Progenitor cell of endocrine pancreas (in vitro differentiated cells): Measurements from ENCODE around the gene AKAP8L. TPM values are rescaled to one million over a fixed set of nuclear protein-coding genes. Genes with fewer than 3 reads are reported as not detected.
"Not testable (repeated sequence)": the region's sequence is repeated elsewhere in the genome, so short reads cannot be mapped to it uniquely, and the experiment has no call there.

Source experiments
- DNase-seq: peaks from one replicate; pipeline ENCODE4 v3.0.0; 2021; ENCODE audit warnings: low spot score; ENCODE audit not compliant: unreplicated experiment
- H3K27ac Mint-ChIP-seq: 2 replicates; pipeline ENCODE4 v1.8.0; 2021; ENCODE audit warnings: mild to moderate bottlenecking, moderate library complexity, mixed read lengths
- H3K27me3 Mint-ChIP-seq: 2 replicates; pipeline ENCODE4 v1.8.0; 2021; ENCODE audit warnings: mixed read lengths
- H3K36me3 Mint-ChIP-seq: 2 replicates; pipeline ENCODE4 v1.8.0; 2022; ENCODE audit warnings: mixed read lengths; ENCODE audit not compliant: insufficient read depth
- H3K4me1 Mint-ChIP-seq: 2 replicates; pipeline ENCODE4 v1.8.0; 2021; ENCODE audit warnings: low read depth, mixed read lengths
- H3K4me3 Mint-ChIP-seq: 2 replicates; pipeline ENCODE4 v1.8.0; 2021; ENCODE audit warnings: low read depth, mild to moderate bottlenecking, moderate library complexity, mixed read lengths
- H3K9me3 Mint-ChIP-seq: 2 replicates; pipeline ENCODE4 v1.8.0; 2021; ENCODE audit warnings: low read depth, mixed read lengths
- total RNA-seq: library from RNA; stranded (reverse); gene quantifications from 2 replicates; pipeline ENCODE4 v1.2.1, GENCODE V29; 2021
- TF ChIP-seq, protein P1 (sequence below): fragments of 200-600 bp; sonication (generic); IDR thresholded peaks from one replicate; pipeline ENCODE4 v1.5.0; 2021; ENCODE audit warnings: antibody characterized with exemption, mild to moderate bottlenecking; ENCODE audit not compliant: unreplicated experiment

Gene AKAP8L
- total RNA-seq, 1 donor from 2014 or later: 228 TPM

DNA sequence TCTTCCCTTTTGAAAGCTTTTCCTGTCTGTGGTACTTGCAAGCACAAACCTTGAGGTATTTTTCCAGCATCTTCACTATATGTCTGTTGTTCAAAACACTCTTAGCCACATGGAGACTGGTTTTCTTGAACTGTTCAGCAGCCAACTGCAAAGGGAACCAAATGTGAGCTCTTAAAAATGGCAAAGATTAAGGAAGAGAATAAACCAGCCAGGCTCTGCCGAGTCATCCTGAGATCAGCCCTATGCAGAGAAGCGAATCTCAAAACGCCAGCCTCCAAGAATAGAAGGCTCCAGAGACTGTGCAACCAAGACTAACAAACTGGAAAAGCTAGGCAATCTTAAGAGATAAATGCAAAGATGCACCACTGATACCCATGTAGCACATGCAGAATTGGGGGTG lies 59.9 kb downstream of the AKAP8L start:
- H3K27ac Mint-ChIP-seq: peak overlapping the region; percentile 41
- H3K9me3 Mint-ChIP-seq: peaks cover 3% of the 10 kb centered on the region
- DNase-seq: no peak
- no peaks in the 10 kb centered on the region for H3K27me3 Mint-ChIP-seq
- H3K36me3 Mint-ChIP-seq: peaks cover 40% of the 10 kb centered on the region
- TF ChIP-seq, protein P1, sequence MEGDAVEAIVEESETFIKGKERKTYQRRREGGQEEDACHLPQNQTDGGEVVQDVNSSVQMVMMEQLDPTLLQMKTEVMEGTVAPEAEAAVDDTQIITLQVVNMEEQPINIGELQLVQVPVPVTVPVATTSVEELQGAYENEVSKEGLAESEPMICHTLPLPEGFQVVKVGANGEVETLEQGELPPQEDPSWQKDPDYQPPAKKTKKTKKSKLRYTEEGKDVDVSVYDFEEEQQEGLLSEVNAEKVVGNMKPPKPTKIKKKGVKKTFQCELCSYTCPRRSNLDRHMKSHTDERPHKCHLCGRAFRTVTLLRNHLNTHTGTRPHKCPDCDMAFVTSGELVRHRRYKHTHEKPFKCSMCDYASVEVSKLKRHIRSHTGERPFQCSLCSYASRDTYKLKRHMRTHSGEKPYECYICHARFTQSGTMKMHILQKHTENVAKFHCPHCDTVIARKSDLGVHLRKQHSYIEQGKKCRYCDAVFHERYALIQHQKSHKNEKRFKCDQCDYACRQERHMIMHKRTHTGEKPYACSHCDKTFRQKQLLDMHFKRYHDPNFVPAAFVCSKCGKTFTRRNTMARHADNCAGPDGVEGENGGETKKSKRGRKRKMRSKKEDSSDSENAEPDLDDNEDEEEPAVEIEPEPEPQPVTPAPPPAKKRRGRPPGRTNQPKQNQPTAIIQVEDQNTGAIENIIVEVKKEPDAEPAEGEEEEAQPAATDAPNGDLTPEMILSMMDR: no peak
- no peak overlapping the region for H3K4me3 Mint-ChIP-seq
- no peaks in the 10 kb centered on the region for H3K4me1 Mint-ChIP-seq

DNA sequence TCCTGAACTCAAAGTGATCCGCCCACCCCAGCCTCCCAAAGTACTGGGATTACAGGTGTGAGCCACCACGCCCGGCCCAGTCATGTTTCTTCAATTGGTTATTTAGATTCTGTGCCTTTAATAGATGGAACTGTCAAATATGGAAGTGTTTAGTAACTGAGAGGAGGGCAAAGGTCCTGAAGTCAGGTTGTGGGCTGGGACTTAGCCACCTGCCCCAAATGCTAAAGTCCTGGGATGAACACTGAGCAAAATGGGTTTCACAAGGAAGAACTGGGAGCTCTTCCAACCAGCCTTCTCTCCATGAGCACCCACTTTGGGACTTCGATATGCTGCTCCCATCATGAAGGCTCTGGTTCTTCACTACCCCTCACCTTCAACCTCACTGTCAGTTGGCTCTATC lies 60.9 kb downstream of the AKAP8L start:
- no peak for DNase-seq
- Mint-ChIP-seq H3K36me3 (peaks cover 38% of the 10 kb centered on the region), H3K27ac (no peak overlapping the region), H3K4me3 (no peak overlapping the region), H3K27me3 (no peaks in the 10 kb centered on the region), H3K4me1 (no peaks in the 10 kb centered on the region), H3K9me3 (no peaks in the 10 kb centered on the region)
- TF ChIP-seq, protein P1: no peak

DNA sequence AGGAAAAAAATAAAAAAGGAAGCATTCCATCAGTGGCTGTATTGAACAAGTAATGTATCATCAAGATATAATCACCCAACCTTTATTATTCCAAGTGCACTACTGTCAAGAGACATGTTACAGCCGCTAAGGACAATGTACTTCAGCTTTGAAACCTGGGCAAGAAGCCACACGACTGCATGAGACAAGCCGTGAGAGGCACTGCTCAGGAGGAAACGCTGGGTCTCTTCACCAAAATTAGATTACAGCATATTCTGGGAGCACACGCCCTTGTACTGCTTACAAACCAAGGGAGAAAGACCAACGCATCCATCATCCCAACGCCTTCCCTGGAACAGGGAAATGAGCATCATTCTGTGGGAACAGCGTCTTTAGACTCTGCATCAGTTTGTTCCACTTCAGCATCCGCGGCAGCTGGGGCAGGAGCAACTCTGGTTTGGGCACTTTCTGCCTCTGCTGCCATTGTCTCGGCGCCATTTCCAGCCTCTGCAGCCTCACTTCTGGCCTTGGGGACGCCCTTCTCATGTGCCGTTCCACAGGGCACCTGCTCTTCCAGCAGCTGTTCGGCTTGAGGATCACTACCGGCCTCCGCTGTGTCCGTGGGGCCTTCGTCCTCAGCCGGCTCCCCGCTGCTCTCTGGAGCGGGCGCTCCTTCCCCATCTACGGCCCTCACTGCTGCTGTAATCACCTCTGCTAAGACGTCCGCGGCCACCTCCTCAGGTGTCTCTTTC lies 64.1 kb downstream of the AKAP8L start:
- TF ChIP-seq, protein P1: no peak
- peaks cover 27% of the 10 kb centered on the region for H3K36me3 Mint-ChIP-seq

DNA sequence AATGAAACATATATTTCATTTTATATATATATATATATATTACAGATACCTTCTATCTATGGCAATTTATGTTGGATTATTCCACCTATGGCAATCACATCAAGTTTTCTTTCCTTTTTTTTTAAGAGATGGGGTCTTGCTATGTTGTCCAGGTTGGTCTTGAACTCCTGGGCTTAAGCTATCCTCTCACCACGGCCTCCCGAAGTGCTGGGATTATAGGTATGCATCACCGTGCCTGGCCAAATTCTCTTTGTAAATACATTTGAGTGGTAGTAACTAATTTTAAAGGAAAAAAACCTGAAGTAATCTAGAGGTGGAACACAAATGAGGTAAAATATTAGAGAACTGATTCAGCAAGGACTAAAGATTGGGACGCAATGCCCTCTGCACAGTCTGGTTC lies 64.9 kb downstream of the AKAP8L start:
- no peak for DNase-seq
- TF ChIP-seq, protein P1: no peak
- no peak overlapping the region for H3K4me3 Mint-ChIP-seq
- H3K36me3 Mint-ChIP-seq: peaks cover 25% of the 10 kb centered on the region
- no peaks in the 10 kb centered on the region for H3K9me3 Mint-ChIP-seq
- no peaks in the 10 kb centered on the region for H3K4me1 Mint-ChIP-seq
- H3K27me3 Mint-ChIP-seq: no peaks in the 10 kb centered on the region
- no peak overlapping the region for H3K27ac Mint-ChIP-seq

More for the DNA sequence above, 64.1 kb downstream of the AKAP8L start:
- no peak for DNase-seq
- no peaks in the 10 kb centered on the region for H3K27me3 Mint-ChIP-seq
- H3K27ac Mint-ChIP-seq: no peak overlapping the region
- H3K9me3 Mint-ChIP-seq: no peaks in the 10 kb centered on the region
- H3K4me3 Mint-ChIP-seq: no peak overlapping the region
- H3K4me1 Mint-ChIP-seq: no peaks in the 10 kb centered on the region

DNA sequence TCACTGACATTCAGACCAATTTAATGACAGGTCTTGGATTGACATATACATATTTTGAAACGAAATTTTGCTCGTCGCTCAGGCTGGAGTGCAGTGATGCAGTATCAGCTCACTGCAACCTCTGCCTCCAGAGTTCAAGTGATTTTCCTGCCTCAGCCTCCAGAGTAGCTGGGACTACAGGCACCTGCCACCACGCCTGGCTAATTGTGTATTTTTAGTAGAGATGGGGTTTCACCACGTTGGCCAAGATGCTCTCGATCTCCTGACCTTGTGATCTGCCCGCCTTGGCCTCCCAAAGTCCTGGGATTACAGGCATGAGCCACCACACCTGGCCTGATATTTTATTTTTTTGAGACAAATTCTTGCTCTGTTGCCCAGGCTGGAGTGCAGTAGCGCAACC lies 66.3 kb downstream of the AKAP8L start:
- H3K27me3 Mint-ChIP-seq, H3K4me3 Mint-ChIP-seq, H3K27ac Mint-ChIP-seq, DNase-seq, H3K9me3 Mint-ChIP-seq, H3K4me1 Mint-ChIP-seq: not testable (repeated sequence)
- peaks cover 13% of the 10 kb centered on the region for H3K36me3 Mint-ChIP-seq

DNA sequence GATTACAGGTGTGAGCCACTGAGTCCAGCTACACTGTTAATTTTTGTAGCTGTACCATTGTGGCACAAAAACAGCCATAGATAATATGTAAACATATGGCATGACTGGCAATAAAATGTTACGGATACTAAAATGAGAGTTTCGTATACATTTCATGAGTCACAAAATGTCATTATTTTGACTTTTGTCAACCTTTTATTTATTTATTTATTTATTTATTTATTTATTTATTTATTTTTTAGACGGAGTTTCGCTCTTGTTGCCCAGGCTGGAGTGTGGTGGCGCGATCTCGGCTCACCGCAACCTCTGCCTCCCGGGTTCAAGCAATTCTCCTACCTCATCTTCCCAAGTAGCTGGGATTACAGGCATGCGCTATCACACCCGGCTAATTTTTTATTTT lies 77.5 kb downstream of the AKAP8L start:
- H3K27me3 Mint-ChIP-seq, H3K4me1 Mint-ChIP-seq, H3K27ac Mint-ChIP-seq, DNase-seq, H3K36me3 Mint-ChIP-seq, H3K4me3 Mint-ChIP-seq, H3K9me3 Mint-ChIP-seq: not testable (repeated sequence)
